H9 (cell line): Measurements from ENCODE around the gene KIF3B. TPM values are rescaled to one million over a fixed set of nuclear protein-coding genes. Genes with fewer than 3 reads are reported as not detected.

Experiments used
- DNase-seq: peaks from one replicate; pipeline ENCODE4 v3.0.0-alpha.2; 2017
- H2AFZ ChIP-seq: one replicate; pipeline ENCODE4 v1.6.1; 2013; ENCODE audit warnings: mild to moderate bottlenecking, low read length, control low read depth, moderate library complexity
- H2AK5ac ChIP-seq: 2 replicates; pipeline ENCODE4 v1.6.1; 2013; ENCODE audit warnings: low read length, control low read depth, mixed read lengths; ENCODE audit not compliant: insufficient read length
- H2BK120ac ChIP-seq: one replicate; pipeline ENCODE4 v1.6.1; 2013; ENCODE audit warnings: low read depth, mild to moderate bottlenecking, low read length, control low read depth, inconsistent platforms; ENCODE audit not compliant: poor library complexity, severe bottlenecking
- H2BK12ac ChIP-seq: 2 replicates; pipeline ENCODE4 v1.6.1; 2013; ENCODE audit warnings: low read length, control low read depth, mixed read lengths, low read depth; ENCODE audit not compliant: insufficient read length
- H2BK15ac ChIP-seq: 2 replicates; pipeline ENCODE4 v1.6.1; 2013; ENCODE audit warnings: low read depth, low read length, control low read depth
- H2BK20ac ChIP-seq: one replicate; pipeline ENCODE4 v1.6.1; 2013; ENCODE audit warnings: low read depth, mild to moderate bottlenecking, low read length, control low read depth, inconsistent platforms; ENCODE audit not compliant: poor library complexity, severe bottlenecking
- H2BK5ac ChIP-seq: 2 replicates; pipeline ENCODE4 v1.6.1; 2013; ENCODE audit warnings: low read length, control low read depth, mixed read lengths; ENCODE audit not compliant: insufficient read length
- H3K14ac ChIP-seq: 2 replicates; pipeline ENCODE4 v1.6.1; 2013; ENCODE audit warnings: low read length, control low read depth; ENCODE audit not compliant: insufficient read depth
- H3K18ac ChIP-seq: 2 replicates; pipeline ENCODE4 v1.6.1; 2013; ENCODE audit warnings: low read depth, mild to moderate bottlenecking, mixed read lengths, low read length, control low read depth; ENCODE audit not compliant: insufficient read length
- H3K23ac ChIP-seq: 2 replicates; pipeline ENCODE4 v1.6.1; 2013; ENCODE audit warnings: low read length, control low read depth, mixed read lengths, low read depth; ENCODE audit not compliant: insufficient read length
- H3K23me2 ChIP-seq: 2 replicates; pipeline ENCODE4 v1.6.1; 2013; ENCODE audit warnings: low read depth, mild to moderate bottlenecking, mixed read lengths, low read length, control low read depth; ENCODE audit not compliant: insufficient read length, poor library complexity, severe bottlenecking
- H3K27ac ChIP-seq: 2 replicates; pipeline ENCODE4 v1.5.1; 2013; ENCODE audit warnings: low read length, control low read depth, mixed read lengths, low read depth; ENCODE audit not compliant: insufficient read length
- H3K27me3 ChIP-seq: 2 replicates; pipeline ENCODE4 v1.6.1; 2013; ENCODE audit warnings: low read length, control low read depth, inconsistent platforms; ENCODE audit not compliant: insufficient read depth
- H3K4ac ChIP-seq: 2 replicates; pipeline ENCODE4 v1.6.1; 2013; ENCODE audit warnings: low read depth, mild to moderate bottlenecking, control low read depth, inconsistent platforms, low read length, moderate library complexity
- H3K4me1 ChIP-seq: 2 replicates; pipeline ENCODE4 v1.6.1; 2013; ENCODE audit warnings: low read length, control low read depth, inconsistent platforms; ENCODE audit not compliant: insufficient read depth
- H3K4me2 ChIP-seq: 2 replicates; pipeline ENCODE4 v1.6.1; 2013; ENCODE audit warnings: low read length, control low read depth, mixed read lengths; ENCODE audit not compliant: insufficient read length, insufficient read depth
- H3K56ac ChIP-seq: 2 replicates; pipeline ENCODE4 v1.6.1; 2013; ENCODE audit warnings: low read depth, mild to moderate bottlenecking, mixed read lengths, low read length, control low read depth; ENCODE audit not compliant: insufficient read length
- H3K79me1 ChIP-seq: 2 replicates; pipeline ENCODE4 v1.6.1; 2013; ENCODE audit warnings: low read depth, mild to moderate bottlenecking, moderate library complexity, low read length, control low read depth, inconsistent platforms; ENCODE audit not compliant: insufficient read depth, poor library complexity, severe bottlenecking
- H3K79me2 ChIP-seq: 2 replicates; pipeline ENCODE4 v1.6.1; 2013; ENCODE audit warnings: low read length, control low read depth, inconsistent platforms; ENCODE audit not compliant: insufficient read depth
- H3K9ac ChIP-seq: 2 replicates; pipeline ENCODE4 v1.6.1; 2013; ENCODE audit warnings: low read length, control low read depth, mixed read lengths; ENCODE audit not compliant: insufficient read length; ENCODE audit errors: extremely low read depth
- H3K9me3 ChIP-seq: one replicate; pipeline ENCODE4 v1.6.1; 2013; ENCODE audit warnings: low read depth, low read length, inconsistent platforms; ENCODE audit not compliant: control insufficient read depth
- H3T11ph ChIP-seq: one replicate; pipeline ENCODE4 v1.6.1; 2013; ENCODE audit warnings: mild to moderate bottlenecking, low read length, control low read depth, inconsistent platforms
- H4K20me1 ChIP-seq: one replicate; pipeline ENCODE4 v1.6.1; 2013; ENCODE audit not compliant: control insufficient read depth, insufficient read length, insufficient read depth
- H4K5ac ChIP-seq: 2 replicates; pipeline ENCODE4 v1.6.1; 2013; ENCODE audit warnings: low read depth, mild to moderate bottlenecking, mixed read lengths, low read length, control low read depth; ENCODE audit not compliant: insufficient read length
- H4K8ac ChIP-seq: replicated peaks from 2 replicates; pipeline ENCODE4 v1.6.1; 2013; ENCODE audit warnings: low read length, control low read depth, mixed read lengths, low read depth; ENCODE audit not compliant: insufficient read length
- H4K91ac ChIP-seq: 2 replicates; pipeline ENCODE4 v1.6.1; 2013; ENCODE audit warnings: low read depth, mild to moderate bottlenecking, moderate library complexity, mixed read lengths, low read length, control low read depth; ENCODE audit not compliant: insufficient read length
- H3K27ac Mint-ChIP-seq, 3 experiments: 2 replicates in 2 of 3; 3 replicates in 1 of 3; pipeline ENCODE4 v1.8.0; 2020 to 2021; ENCODE audit warnings: mixed read lengths in 3 of 3, mild to moderate bottlenecking in 1 of 3, moderate library complexity in 1 of 3
- H3K27me3 Mint-ChIP-seq: 2 replicates; pipeline ENCODE4 v1.8.0; 2021; ENCODE audit warnings: low read depth, mild to moderate bottlenecking, moderate library complexity, mixed read lengths
- H3K36me3 Mint-ChIP-seq, 3 experiments: 2 replicates in 2 of 3; 3 replicates in 1 of 3; pipeline ENCODE4 v1.8.0; 2020 to 2021; ENCODE audit warnings: low read depth in 3 of 3, mixed read lengths in 3 of 3; ENCODE audit not compliant: insufficient read depth in 1 of 3
- H3K4me1 Mint-ChIP-seq, 2 experiments: 2 replicates each; pipeline ENCODE4 v1.8.0; 2020; ENCODE audit warnings: mixed read lengths in 2 of 2
- H3K4me3 Mint-ChIP-seq, 2 experiments: 2 replicates in 1 of 2; 3 replicates in 1 of 2; pipeline ENCODE4 v1.8.0; 2020 to 2021; ENCODE audit warnings: mild to moderate bottlenecking in 2 of 2, mixed read lengths in 2 of 2, moderate library complexity in 1 of 2
- H3K9me3 Mint-ChIP-seq, 2 experiments: 2 replicates in 1 of 2; 3 replicates in 1 of 2; pipeline ENCODE4 v1.8.0; 2020; ENCODE audit warnings: mild to moderate bottlenecking in 2 of 2, mixed read lengths in 2 of 2, moderate library complexity in 1 of 2
- CTCF ChIP-seq: fragments of 200-600 bp; sonication (generic); conservative IDR thresholded peaks from 3 replicates; pipeline ENCODE4 v1.8.0; 2021; ENCODE audit warnings: antibody characterized with exemption, mild to moderate bottlenecking
- WGBS: extraction: QIAGEN DNeasy Blood & Tissue Kit; methylation state at CpG from one replicate; pipeline ENCODE4 v1.1.7; 2013; ENCODE audit warnings: missing lambda C conversion rate, low lambda C conversion rate, mixed read lengths; ENCODE audit not compliant: insufficient read length; ENCODE audit errors: extremely low coverage; 5-methylcytosine and 5-hydroxymethylcytosine counted together
- total RNA-seq: library from RNA; stranded (reverse); gene quantifications from 2 replicates; pipeline ENCODE4 v1.2.1, GENCODE V29; 2021

Gene KIF3B
- total RNA-seq, 1 experiment from 2014 or later, result 29.7 TPM

- Mint-ChIP-seq H3K36me3 (peaks cover 13 to 35% (median 31%) of the 10 kb centered on the region in 3 experiments; a peak in 6 of 7 replicates), H3K27me3 (peaks cover 2% of the 10 kb centered on the region), H3K4me1 (peaks cover 20 to 22% of the 10 kb centered on the region in 2 experiments), H3K4me3 (no peak overlapping the region), H3K9me3 (no peaks in the 10 kb centered on the region), H3K27ac (peak overlapping the region in 1 of 3 experiments; percentile 32; a peak in 2 of 7 replicates)
- Histone ChIP-seq H3K79me1 (no peaks in the 10 kb centered on the region), H4K8ac (no peak overlapping the region), H2BK20ac (no peak overlapping the region), H3K27ac (no peak overlapping the region), H2BK12ac (no peak overlapping the region), H3K79me2 (no peaks in the 10 kb centered on the region), H3K4me1 (no peaks in the 10 kb centered on the region), H2AK5ac (no peak overlapping the region), H2BK5ac (no peak overlapping the region), H3K4me2 (no peak overlapping the region), H3K23me2 (no peaks in the 10 kb centered on the region), H3K18ac (no peak overlapping the region), H2AFZ (no peak overlapping the region), H4K20me1 (no peaks in the 10 kb centered on the region), H3K9ac (no peak overlapping the region), H4K5ac (no peak overlapping the region), H3K23ac (no peak overlapping the region), H2BK15ac (no peak overlapping the region), H3K14ac (no peak overlapping the region), H4K91ac (no peak overlapping the region), H3K4ac (no peak overlapping the region), H3T11ph (no peak overlapping the region), H3K9me3 (no peaks in the 10 kb centered on the region), H2BK120ac (no peak overlapping the region), H3K27me3 (no peaks in the 10 kb centered on the region), H3K56ac (no peak overlapping the region)
- no peak for TF ChIP-seq CTCF
- DNase-seq, result no peak
- WGBS, result no CpG with 5 or more reads among the region's 6 CpGs
Observed at GRCh38 chr20:32237419-32237818, 40.0 kb upstream of the KIF3B start.
